ENCODE results near the gene EIF2B2. TPM values are rescaled to one million over a fixed set of nuclear protein-coding genes. Genes with fewer than 3 reads are reported as not detected.
A peak's percentile ranks its signal among the peaks of the same experiment; 100 is the strongest.

Gene EIF2B2
- polyA plus RNA-seq, 1 of the 3 experiments (the other 2 are of a cell fraction): 125 TPM

- Histone ChIP-seq H3K27me3 (ENCODE audit: insufficient read depth) (no peaks in the 10 kb centered on the region), H3F3A (replicated peaks; ENCODE audit: insufficient read depth) (peaks cover 34% of the 10 kb centered on the region), H3K4me1 (ENCODE audit: control insufficient read depth in 1 of 2, insufficient read depth in 2 of 2, low read depth in 1 of 2, low read length in 1 of 2) (peaks cover 5 to 17% of the 10 kb centered on the region in 2 experiments), H3K4me3 (ENCODE audit: low read depth in 2 of 2, low read length in 1 of 2) (no peak overlapping the region), H3K9ac (no peak overlapping the region), H3K9me2 (no peaks in the 10 kb centered on the region), H3K9me3 (no peaks in the 10 kb centered on the region), H3K4me2 (no peak overlapping the region), H3K36me3 (replicated peaks in 1 of 2; ENCODE audit: control insufficient read depth in 1 of 2, insufficient read depth in 2 of 2, low read length in 1 of 2) (peaks cover 59 to 73% of the 10 kb centered on the region in 2 experiments), H3K79me2 (ENCODE audit: insufficient read depth) (peaks cover 20% of the 10 kb centered on the region), H2AFZ (ENCODE audit: low read depth) (no peak overlapping the region), H4K20me1 (ENCODE audit: insufficient read depth) (no peaks in the 10 kb centered on the region), H3K27ac (ENCODE audit: low read depth in 2 of 2, low read length in 1 of 2) (no peak overlapping the region)
- no peak for DNase-seq
- ChIA-PET POLR2A (no interaction called here), CTCF (interaction anchor here (1.3 kb wide), 1 partner anchor 64 kb away, joined by 3 read pairs; no protein-coding TSS in a partner anchor)
- TF ChIP-seq EZH2phosphoT487 (IDR thresholded peaks at IDR 0.05; ENCODE audit: borderline replicate concordance, low read depth) (no peak), USF1 (IDR thresholded peaks at IDR 0.05; ENCODE audit: borderline replicate concordance, low read depth) (no peak), SIN3A (IDR thresholded peaks at IDR 0.05; ENCODE audit: borderline replicate concordance, low read depth, low read length) (no peak), GABPA (IDR thresholded peaks at IDR 0.05; ENCODE audit: low read depth) (no peak), NFIC (IDR thresholded peaks at IDR 0.05; ENCODE audit: borderline replicate concordance) (no peak), ELF1 (IDR thresholded peaks at IDR 0.05) (no peak), RAD21 (IDR thresholded peaks at IDR 0.05; ENCODE audit: low read length) (no peak), NRF1 (IDR thresholded peaks at IDR 0.05; ENCODE audit: low read depth, low read length) (no peak)
- TF ChIP-seq, protein P1, sequence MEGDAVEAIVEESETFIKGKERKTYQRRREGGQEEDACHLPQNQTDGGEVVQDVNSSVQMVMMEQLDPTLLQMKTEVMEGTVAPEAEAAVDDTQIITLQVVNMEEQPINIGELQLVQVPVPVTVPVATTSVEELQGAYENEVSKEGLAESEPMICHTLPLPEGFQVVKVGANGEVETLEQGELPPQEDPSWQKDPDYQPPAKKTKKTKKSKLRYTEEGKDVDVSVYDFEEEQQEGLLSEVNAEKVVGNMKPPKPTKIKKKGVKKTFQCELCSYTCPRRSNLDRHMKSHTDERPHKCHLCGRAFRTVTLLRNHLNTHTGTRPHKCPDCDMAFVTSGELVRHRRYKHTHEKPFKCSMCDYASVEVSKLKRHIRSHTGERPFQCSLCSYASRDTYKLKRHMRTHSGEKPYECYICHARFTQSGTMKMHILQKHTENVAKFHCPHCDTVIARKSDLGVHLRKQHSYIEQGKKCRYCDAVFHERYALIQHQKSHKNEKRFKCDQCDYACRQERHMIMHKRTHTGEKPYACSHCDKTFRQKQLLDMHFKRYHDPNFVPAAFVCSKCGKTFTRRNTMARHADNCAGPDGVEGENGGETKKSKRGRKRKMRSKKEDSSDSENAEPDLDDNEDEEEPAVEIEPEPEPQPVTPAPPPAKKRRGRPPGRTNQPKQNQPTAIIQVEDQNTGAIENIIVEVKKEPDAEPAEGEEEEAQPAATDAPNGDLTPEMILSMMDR (IDR thresholded peaks at IDR 0.05): no peak
- 100% methylated on average over 4 of the region's 4 CpGs for WGBS (ENCODE audit: low lambda C conversion rate)
Observed at GRCh38 chr14:75009176-75009575, 6.5 kb downstream of the EIF2B2 start.

- Histone ChIP-seq H2AFZ (ENCODE audit: low read depth) (no peak overlapping the region), H3K9me3 (no peaks in the 10 kb centered on the region), H3K4me3 (ENCODE audit: low read depth in 2 of 2, low read length in 1 of 2) (no peak overlapping the region), H3K36me3 (replicated peaks in 1 of 2; ENCODE audit: control insufficient read depth in 1 of 2, insufficient read depth in 2 of 2, low read length in 1 of 2) (peaks cover 64 to 80% of the 10 kb centered on the region in 2 experiments), H3K9ac (peak overlapping the region; percentile 50; the same call in 1 of the 2 replicates), H3K9me2 (no peaks in the 10 kb centered on the region), H3K79me2 (ENCODE audit: insufficient read depth) (peaks cover 8% of the 10 kb centered on the region; the same call in 1 of the 2 replicates), H3K4me2 (peak overlapping the region; percentile 70; the same call in 1 of the 2 replicates), H3F3A (replicated peaks; ENCODE audit: insufficient read depth) (peaks cover 34% of the 10 kb centered on the region), H4K20me1 (ENCODE audit: insufficient read depth) (no peaks in the 10 kb centered on the region), H3K27me3 (ENCODE audit: insufficient read depth) (no peaks in the 10 kb centered on the region), H3K4me1 (ENCODE audit: control insufficient read depth in 1 of 2, insufficient read depth in 2 of 2, low read depth in 1 of 2, low read length in 1 of 2) (peaks cover 0 to 15% of the 10 kb centered on the region in 2 experiments; a peak in 2 of 4 replicates), H3K27ac (ENCODE audit: low read depth in 2 of 2, low read length in 1 of 2) (peak overlapping the region in 1 of 2 experiments; percentile 88; a peak in 3 of 4 replicates)
- CTCF ChIA-PET: interaction anchor here (0.6 to 1.9 kb wide), 5 partner anchors 8 to 105 kb away, joined by 3 to 8 read pairs (median 3); no protein-coding TSS in a partner anchor
- no peak for DNase-seq
- TF ChIP-seq USF1 (IDR thresholded peaks at IDR 0.05; ENCODE audit: borderline replicate concordance, low read depth): no peak
- no peak for TF ChIP-seq CHD2 (IDR thresholded peaks at IDR 0.05; ENCODE audit: low read length, partially characterized antibody)
- no peak for TF ChIP-seq EP300 (IDR thresholded peaks at IDR 0.05; ENCODE audit: borderline replicate concordance in 1 of 2, low read depth in 1 of 2, low read length in 1 of 2)
- TF ChIP-seq TAF1 (IDR thresholded peaks at IDR 0.05; ENCODE audit: borderline replicate concordance, low read depth, low read length): no peak
- no peak for TF ChIP-seq FOXJ3 (CRISPR knock-in tag; IDR thresholded peaks at IDR 0.05)
- no peak for TF ChIP-seq REST (IDR thresholded peaks at IDR 0.05; ENCODE audit: low read depth, low read length)
- no peak for TF ChIP-seq USF2 (IDR thresholded peaks at IDR 0.05; ENCODE audit: borderline replicate concordance, low read depth, low read length)
- TF ChIP-seq YY1 (IDR thresholded peaks at IDR 0.05; ENCODE audit: low read depth): no peak
- WGBS (ENCODE audit: low lambda C conversion rate): 92% methylated on average over 4 of the region's 4 CpGs
- POLR2A ChIA-PET: no interaction called here
Observed at GRCh38 chr14:75010472-75011093, 7.9 kb downstream of the EIF2B2 start.

Data from SK-N-SH (cell line).